Measurements from ENCODE around the gene SERPINB6. TPM values are rescaled to one million over a fixed set of nuclear protein-coding genes. Genes with fewer than 3 reads are reported as not detected.

The SERPINB6 gene
- total RNA-seq, 3 donors from 2014 or later: 134 to 147 (median 142) TPM

DNA sequence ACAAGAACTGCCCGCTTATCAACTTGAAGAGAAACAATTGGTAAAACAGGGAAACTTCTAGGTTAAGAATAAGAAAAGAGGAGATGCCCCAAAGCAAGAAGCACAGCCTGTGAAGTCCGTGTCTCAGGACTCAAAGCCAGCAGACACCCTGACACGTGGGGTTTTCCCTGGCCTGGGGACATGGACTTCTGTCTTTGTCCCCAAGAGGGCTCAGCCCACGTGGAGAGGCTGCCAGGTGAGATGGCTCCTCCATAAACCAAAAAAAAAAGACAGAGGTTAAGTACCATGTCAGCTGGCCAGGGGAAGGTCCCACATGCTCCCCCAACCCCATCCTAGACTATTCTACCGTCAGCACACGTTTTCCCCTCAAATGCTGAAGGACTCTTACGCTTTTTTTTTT is 9.9 kb downstream of the SERPINB6 start:
- Histone ChIP-seq H3K4me1 (ENCODE audit: low read depth) (peaks cover 22% of the 10 kb centered on the region), H3K4me3 (no peak overlapping the region), H3K36me3 (ENCODE audit: low read depth) (no peaks in the 10 kb centered on the region), H3K9me3 (no peaks in the 10 kb centered on the region)
- TF ChIP-seq, protein P1, sequence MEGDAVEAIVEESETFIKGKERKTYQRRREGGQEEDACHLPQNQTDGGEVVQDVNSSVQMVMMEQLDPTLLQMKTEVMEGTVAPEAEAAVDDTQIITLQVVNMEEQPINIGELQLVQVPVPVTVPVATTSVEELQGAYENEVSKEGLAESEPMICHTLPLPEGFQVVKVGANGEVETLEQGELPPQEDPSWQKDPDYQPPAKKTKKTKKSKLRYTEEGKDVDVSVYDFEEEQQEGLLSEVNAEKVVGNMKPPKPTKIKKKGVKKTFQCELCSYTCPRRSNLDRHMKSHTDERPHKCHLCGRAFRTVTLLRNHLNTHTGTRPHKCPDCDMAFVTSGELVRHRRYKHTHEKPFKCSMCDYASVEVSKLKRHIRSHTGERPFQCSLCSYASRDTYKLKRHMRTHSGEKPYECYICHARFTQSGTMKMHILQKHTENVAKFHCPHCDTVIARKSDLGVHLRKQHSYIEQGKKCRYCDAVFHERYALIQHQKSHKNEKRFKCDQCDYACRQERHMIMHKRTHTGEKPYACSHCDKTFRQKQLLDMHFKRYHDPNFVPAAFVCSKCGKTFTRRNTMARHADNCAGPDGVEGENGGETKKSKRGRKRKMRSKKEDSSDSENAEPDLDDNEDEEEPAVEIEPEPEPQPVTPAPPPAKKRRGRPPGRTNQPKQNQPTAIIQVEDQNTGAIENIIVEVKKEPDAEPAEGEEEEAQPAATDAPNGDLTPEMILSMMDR (IDR thresholded peaks at IDR 0.05): no peak
- intact Hi-C loops (cut with DNase I, micrococcal nuclease): no loop called here
- DNase-seq: peak in 1 of 3 donors; percentile 33
- ATAC-seq: peak; percentile 47

DNA sequence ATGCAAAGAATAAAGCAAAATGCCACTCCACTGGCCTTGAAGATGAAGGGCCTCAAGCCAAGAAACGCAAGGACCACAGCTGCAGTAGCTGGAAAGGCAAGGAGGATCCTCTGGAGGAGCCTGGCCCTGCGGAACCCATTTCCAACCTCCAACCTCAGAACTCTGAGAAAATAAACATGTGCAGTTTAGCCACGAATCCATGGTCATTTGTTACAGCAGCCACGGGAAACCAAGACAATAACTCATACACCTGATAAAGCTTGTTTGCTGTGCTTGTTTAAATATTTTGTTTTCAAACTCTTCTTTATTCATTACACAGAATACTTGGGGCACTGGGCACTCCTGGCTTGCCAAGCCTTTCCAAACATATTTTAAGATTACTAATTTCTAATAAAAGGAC is 10.4 kb downstream of the SERPINB6 start:
- H3K4me3 ChIP-seq: no peak overlapping the region
- no peaks in the 10 kb centered on the region for H3K9me3 ChIP-seq
- DNase-seq (no peak), ATAC-seq (no peak)
- intact Hi-C loops (cut with DNase I, micrococcal nuclease): no loop called here
- no peaks in the 10 kb centered on the region for H3K36me3 ChIP-seq (ENCODE audit: low read depth)
- peaks cover 22% of the 10 kb centered on the region for H3K4me1 ChIP-seq (ENCODE audit: low read depth)
- TF ChIP-seq, protein P1 (IDR thresholded peaks at IDR 0.05): no peak

DNA sequence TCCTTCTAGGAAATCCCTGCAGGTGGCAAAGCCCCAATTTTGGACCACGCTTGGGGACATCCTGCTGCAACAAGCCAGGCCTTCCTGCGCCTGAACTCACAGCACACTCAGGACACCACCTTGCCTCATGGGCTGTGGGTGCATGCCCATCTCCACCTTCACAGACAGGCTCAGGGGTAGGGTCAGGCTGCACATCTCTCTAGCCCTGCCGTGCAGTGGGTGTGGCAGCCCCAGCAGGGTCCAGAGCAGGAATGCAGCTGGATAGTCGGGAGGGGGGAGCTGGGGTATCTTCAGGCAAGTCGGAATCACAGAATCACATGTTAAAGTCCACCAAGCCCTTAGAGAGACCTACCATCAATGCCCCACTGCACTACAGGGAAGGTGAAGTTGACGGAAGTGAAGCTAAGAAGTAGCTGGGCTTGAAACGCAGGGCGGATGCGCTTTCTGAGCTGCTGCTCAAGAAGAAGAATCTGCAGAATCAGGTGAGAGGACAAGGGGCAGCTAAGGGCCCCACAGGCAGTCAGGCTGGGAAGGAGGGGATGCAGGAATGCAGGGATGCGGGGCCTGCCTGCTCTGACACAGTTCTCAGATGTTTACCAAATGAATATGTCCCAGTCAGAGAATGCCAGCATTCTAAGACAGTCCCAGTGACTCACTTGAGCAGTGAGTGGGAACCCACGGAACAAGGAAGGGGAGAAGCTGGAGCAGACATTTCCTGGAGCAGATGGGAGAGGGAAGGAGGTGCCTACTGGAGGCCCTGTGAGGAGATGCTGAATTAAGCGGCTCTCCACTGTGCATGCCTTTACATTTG is 11.3 kb downstream of the SERPINB6 start:
- intact Hi-C loops (cut with DNase I, micrococcal nuclease): no loop called here
- TF ChIP-seq, protein P1 (IDR thresholded peaks at IDR 0.05): no peak
- peak; percentile 54 for ATAC-seq
- Histone ChIP-seq H3K4me1 (ENCODE audit: low read depth) (peaks cover 22% of the 10 kb centered on the region), H3K36me3 (ENCODE audit: low read depth) (no peaks in the 10 kb centered on the region), H3K4me3 (no peak overlapping the region), H3K9me3 (no peaks in the 10 kb centered on the region)
- DNase-seq: no peak

DNA sequence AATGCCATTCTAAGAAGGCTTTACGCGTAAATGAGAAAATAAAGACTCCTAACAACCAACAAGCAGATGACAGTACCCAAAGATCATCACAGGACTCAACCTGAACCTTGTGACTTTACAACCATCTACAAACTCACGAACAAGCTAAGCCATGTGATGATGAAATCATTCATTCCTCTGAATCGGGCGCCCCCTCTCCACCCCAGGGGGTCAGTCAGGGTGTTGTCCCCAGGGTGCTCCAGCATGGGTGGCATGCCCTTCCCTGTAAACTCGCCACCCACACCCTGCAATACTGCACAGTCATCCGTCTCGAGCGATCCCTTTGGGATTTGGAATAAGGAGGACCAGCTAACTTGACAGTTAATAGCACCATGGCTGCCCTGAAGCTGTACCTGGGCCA is 12.6 kb downstream of the SERPINB6 start:
- H3K4me3 ChIP-seq: no peak overlapping the region
- H3K4me1 ChIP-seq (ENCODE audit: low read depth): peaks cover 22% of the 10 kb centered on the region
- no peak for DNase-seq
- H3K9me3 ChIP-seq: no peaks in the 10 kb centered on the region
- H3K36me3 ChIP-seq (ENCODE audit: low read depth): no peaks in the 10 kb centered on the region
- intact Hi-C loops (cut with DNase I, micrococcal nuclease): no loop called here
- no peak for ATAC-seq
- TF ChIP-seq, protein P1 (IDR thresholded peaks at IDR 0.05): no peak

DNA sequence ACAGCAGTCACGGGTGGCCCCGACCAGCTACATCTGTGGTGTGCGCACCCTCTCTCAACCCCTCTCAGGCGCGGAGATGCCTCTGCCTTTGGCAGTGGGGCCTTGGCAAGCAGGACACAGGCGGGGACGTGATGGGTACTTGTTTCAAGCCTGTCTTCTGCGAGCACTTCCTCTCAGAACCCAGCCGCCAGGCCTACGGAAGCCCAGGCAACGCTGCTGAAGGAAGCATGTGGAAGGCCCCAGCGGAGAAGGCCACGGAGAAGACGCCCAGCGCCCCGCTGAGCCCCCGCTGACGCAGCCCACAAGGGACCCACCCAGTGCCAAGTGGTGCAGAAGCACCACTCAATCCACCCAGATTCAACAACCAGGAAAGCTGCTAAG is 13.0 kb downstream of the SERPINB6 start:
- Histone ChIP-seq H3K36me3 (ENCODE audit: low read depth) (no peaks in the 10 kb centered on the region), H3K9me3 (no peaks in the 10 kb centered on the region), H3K4me1 (ENCODE audit: low read depth) (peaks cover 22% of the 10 kb centered on the region), H3K4me3 (no peak overlapping the region)
- ATAC-seq (no peak), DNase-seq (no peak)
- intact Hi-C loops (cut with DNase I, micrococcal nuclease): no loop called here
- TF ChIP-seq, protein P1 (IDR thresholded peaks at IDR 0.05): no peak
